Upper lobe of left lung (tissue), 4 donors: ENCODE measurements around the gene MGLL.

Experiments
- EP300 ChIP-seq, 4 donors: sonication (generic); formaldehyde crosslinking; IDR thresholded peaks; one replicate each; pipeline ENCODE4 v1.5.1; 2017; ENCODE audit warnings: antibody characterized with exemption in 4 of 4, control low read depth in 2 of 4
- POLR2A ChIP-seq, 4 donors: fragments of 450-650 bp; IDR thresholded peaks; one replicate each; pipeline ENCODE4 v1.5.1; 2016 to 2017; ENCODE audit warnings: antibody characterized with exemption in 4 of 4, mild to moderate bottlenecking in 2 of 4
- POLR2AphosphoS5 ChIP-seq, 2 donors: sonication (generic); formaldehyde crosslinking; IDR thresholded peaks; one replicate each; pipeline ENCODE4 v1.5.1; 2017; ENCODE audit warnings: antibody characterized with exemption in 2 of 2
- TF ChIP-seq, protein P1 (sequence below), 6 experiments: fragments of 450-650 bp in 4 of 6; fragments of 200-600 bp in 2 of 6; sonication (generic) in 2 of 6; IDR thresholded peaks; one replicate each; pipeline ENCODE4 v1.5.1; 2016 to 2019; ENCODE audit warnings: antibody characterized with exemption in 6 of 6

DNA sequence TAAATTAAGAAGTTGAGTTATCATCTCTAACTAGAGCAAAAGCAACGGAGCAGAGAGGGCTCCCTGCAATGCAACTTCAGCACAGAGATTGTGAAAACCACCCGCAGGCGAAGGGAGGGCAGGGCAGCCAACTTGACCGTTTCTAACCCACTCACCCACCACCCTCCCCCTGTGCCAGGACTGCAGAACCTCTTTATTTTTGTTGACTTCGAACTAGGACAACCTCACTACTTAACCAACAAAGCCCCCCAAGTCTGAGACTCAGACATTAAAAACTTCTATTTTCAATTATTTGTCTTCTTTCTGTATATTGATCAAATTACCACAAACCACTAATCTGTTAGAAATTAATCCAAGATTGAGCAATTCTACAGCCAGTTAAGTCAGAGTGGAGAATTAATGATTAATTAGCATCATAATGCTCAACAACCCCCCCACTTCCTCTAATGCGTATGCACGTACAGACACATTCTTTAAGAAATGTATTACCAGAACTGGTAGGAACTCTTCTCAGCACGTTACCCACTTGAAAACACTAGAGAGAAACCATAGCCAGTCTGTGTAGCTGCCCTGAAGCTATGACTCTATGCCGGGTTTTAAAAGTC, 2.0 kb downstream of the MGLL start:
- TF ChIP-seq, protein P1, sequence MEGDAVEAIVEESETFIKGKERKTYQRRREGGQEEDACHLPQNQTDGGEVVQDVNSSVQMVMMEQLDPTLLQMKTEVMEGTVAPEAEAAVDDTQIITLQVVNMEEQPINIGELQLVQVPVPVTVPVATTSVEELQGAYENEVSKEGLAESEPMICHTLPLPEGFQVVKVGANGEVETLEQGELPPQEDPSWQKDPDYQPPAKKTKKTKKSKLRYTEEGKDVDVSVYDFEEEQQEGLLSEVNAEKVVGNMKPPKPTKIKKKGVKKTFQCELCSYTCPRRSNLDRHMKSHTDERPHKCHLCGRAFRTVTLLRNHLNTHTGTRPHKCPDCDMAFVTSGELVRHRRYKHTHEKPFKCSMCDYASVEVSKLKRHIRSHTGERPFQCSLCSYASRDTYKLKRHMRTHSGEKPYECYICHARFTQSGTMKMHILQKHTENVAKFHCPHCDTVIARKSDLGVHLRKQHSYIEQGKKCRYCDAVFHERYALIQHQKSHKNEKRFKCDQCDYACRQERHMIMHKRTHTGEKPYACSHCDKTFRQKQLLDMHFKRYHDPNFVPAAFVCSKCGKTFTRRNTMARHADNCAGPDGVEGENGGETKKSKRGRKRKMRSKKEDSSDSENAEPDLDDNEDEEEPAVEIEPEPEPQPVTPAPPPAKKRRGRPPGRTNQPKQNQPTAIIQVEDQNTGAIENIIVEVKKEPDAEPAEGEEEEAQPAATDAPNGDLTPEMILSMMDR (IDR thresholded peaks at IDR 0.05) = peak in 3 of 6 experiments; percentile 18 to 30 (median 22)
- TF ChIP-seq POLR2A (IDR thresholded peaks at IDR 0.05) (no peak), EP300 (IDR thresholded peaks at IDR 0.05) (peak in 1 of 4 donors; percentile 47), POLR2AphosphoS5 (IDR thresholded peaks at IDR 0.05) (peak in 1 of 2 donors; percentile 16)
